Stimulated activated memory B cell treated with anti-CD40 and anti-IgM and Interleukin-4, amounts not matched to agents 10 μg/mL and 1 μg/mL and 100 μg/mL, for 72 hours (primary cell): ENCODE measurements around the gene AGTRAP.

ENCODE experiments used
- ATAC-seq: fragments of 150-1000 bp; cut with Tn5 transposase; 2 replicates; pipeline ENCODE4 v1.10.0; 2021
- H3K27ac Mint-ChIP-seq: one replicate; pipeline ENCODE4 v1.8.0; 2022; ENCODE audit warnings: mild to moderate bottlenecking, mixed read lengths
- H3K27me3 Mint-ChIP-seq: one replicate; pipeline ENCODE4 v1.8.0; 2022; ENCODE audit warnings: mixed read lengths
- H3K36me3 Mint-ChIP-seq: one replicate; pipeline ENCODE4 v1.8.0; 2022; ENCODE audit warnings: mixed read lengths
- H3K4me1 Mint-ChIP-seq: one replicate; pipeline ENCODE4 v1.8.0; 2022; ENCODE audit warnings: mixed read lengths
- H3K4me3 Mint-ChIP-seq: one replicate; pipeline ENCODE4 v1.8.0; 2022; ENCODE audit warnings: mild to moderate bottlenecking, moderate library complexity, mixed read lengths
- H3K9me3 Mint-ChIP-seq: one replicate; pipeline ENCODE4 v1.8.0; 2022; ENCODE audit warnings: mixed read lengths

The AGTRAP gene

GRCh38 chr1:11777658-11778322 is 41.9 kb downstream of the AGTRAP start:
- no peak for ATAC-seq
- H3K4me1 Mint-ChIP-seq: no peaks in the 10 kb centered on the region
- no peaks in the 10 kb centered on the region for H3K27me3 Mint-ChIP-seq
- H3K9me3 Mint-ChIP-seq: no peaks in the 10 kb centered on the region
- no peak overlapping the region for H3K4me3 Mint-ChIP-seq
- no peaks in the 10 kb centered on the region for H3K36me3 Mint-ChIP-seq
- no peak overlapping the region for H3K27ac Mint-ChIP-seq

DNA sequence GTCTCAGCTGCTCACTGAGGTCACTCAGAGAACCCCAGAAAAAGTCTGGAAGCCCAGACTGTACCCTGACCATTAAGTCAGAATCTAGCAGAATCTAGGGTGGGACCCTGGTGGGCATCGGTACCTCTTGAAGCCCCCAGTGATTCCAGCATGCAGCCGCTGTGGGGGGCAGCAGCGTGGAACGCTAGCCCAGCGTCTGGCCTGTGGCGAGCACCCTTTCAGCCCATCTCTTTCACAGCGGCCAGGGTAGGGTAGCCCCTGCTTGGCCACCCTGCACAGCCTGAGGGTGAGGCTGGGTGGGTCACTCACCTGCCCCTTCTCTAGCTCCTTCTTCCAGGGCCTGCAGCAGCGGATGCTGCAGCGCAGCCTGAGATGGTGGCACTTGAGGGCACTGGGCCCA is 42.4 kb downstream of the AGTRAP start:
- Mint-ChIP-seq H3K27ac (no peak overlapping the region), H3K27me3 (no peaks in the 10 kb centered on the region), H3K4me1 (no peaks in the 10 kb centered on the region), H3K9me3 (no peaks in the 10 kb centered on the region), H3K36me3 (no peaks in the 10 kb centered on the region), H3K4me3 (no peak overlapping the region)
- ATAC-seq: no peak

DNA sequence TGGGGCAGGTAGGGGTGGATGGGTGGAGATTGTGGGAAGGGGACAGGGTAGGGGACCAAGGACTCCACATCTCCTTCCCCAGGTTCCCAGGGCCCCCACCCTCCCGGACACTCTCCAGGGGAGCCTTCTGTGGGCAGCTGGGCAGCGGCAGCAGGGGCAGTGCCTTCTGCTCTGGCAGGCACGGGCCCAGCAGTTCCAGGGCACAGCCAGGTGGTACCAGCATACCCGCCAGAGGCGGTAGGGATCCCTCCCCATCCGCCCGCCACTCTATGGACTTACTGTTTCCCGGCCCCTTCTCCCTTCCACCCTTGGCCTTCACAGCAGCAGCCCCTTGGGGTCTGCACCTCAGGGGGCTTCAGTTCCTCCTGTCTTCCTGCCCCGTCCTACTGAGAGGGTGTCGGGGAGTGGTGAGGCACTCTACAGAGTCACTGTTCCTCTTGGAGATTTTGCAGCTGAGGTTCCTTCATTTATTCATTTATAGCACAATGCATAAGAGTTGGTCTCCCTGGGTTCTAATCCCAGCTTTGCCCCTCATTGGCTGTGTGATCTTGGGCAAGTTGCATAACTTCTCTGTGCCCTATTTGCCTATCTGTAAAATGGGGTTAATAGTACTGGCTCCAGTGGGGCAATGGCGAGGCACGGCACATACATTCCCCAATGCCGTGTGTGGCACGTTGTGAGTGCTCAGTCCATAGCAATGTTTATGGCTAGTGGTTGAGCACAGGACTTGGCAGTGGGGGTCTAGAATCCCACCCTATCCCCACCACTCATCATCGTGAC is 43.1 kb downstream of the AGTRAP start:
- H3K27me3 Mint-ChIP-seq: no peaks in the 10 kb centered on the region
- no peaks in the 10 kb centered on the region for H3K36me3 Mint-ChIP-seq
- H3K4me3 Mint-ChIP-seq: no peak overlapping the region
- no peaks in the 10 kb centered on the region for H3K4me1 Mint-ChIP-seq
- no peaks in the 10 kb centered on the region for H3K9me3 Mint-ChIP-seq
- no peak overlapping the region for H3K27ac Mint-ChIP-seq
- ATAC-seq: no peak

DNA sequence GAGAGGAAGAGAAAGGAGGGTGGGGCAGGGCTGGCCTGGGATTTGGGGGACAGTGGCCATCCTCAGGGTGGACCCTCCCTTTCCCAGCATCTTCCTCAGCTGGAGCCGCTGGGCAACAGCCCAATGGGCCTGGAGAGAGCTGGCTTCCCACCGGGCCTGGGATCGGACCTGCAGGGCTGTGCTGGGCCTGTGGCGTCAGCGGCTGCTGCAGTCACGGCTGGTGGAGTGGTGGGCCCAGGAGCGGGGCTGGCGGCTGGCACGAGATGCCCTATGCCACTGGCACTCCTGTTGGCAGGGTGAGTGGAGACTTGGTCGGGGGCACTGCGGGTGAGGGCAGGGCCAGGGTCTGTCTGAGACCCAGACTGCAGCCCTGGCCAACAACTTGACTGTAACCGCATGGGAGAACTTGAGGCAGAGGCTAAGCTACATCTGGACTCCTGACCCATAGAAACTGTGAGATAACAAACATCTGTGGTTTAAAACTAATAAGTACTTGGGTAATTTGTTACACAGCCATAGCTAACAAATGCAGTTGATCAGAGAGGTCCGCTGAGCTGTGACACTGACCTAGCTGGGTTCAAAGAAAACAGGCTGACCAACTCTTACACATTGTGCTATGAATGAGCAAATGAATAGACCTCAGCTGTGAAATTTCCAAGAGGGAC is 43.9 kb downstream of the AGTRAP start:
- no peak overlapping the region for H3K27ac Mint-ChIP-seq
- ATAC-seq: no peak
- peaks cover 4% of the 10 kb centered on the region for H3K4me1 Mint-ChIP-seq
- H3K27me3 Mint-ChIP-seq: no peaks in the 10 kb centered on the region
- no peaks in the 10 kb centered on the region for H3K9me3 Mint-ChIP-seq
- no peaks in the 10 kb centered on the region for H3K36me3 Mint-ChIP-seq
- no peak overlapping the region for H3K4me3 Mint-ChIP-seq

DNA sequence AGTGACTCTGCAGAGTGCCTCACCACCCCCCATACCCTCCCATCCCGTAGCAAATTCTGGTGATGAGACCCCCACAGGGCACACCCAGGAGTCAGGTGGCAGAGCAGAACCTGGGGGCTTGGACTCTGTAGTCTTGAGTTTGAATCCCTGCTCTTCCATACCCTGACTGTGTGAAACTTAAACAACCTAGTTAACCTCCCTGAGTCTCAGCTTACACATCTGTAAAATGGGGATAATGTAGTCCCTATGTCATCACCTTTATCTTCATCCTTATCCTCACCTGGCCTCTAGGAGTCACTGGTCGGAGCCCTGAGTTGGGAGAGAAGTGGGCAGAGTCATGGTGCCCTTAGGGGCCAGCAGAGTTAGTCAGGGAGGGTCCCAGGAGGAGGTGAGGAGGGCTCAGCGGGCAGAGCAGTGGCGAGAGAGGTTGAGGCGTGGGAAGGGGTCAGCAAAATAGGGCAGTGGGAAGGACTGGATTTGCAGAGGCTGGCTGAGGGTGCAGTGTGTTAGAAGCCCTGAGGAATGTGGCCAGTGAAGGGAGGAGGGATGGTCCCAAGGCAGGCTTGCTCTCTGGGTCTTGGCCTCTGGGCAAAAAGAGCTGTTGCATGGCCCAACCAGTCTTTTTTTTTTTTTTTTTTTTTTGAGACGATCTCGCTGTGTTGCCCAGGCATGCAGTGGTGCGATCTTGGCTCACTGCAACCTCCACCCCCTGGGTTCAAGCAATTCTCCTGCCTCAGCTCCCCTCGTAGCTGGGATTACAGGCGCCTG is 44.6 kb downstream of the AGTRAP start:
- H3K4me1 Mint-ChIP-seq: peaks cover 11% of the 10 kb centered on the region
- no peak overlapping the region for H3K4me3 Mint-ChIP-seq
- ATAC-seq: no peak
- no peaks in the 10 kb centered on the region for H3K36me3 Mint-ChIP-seq
- H3K9me3 Mint-ChIP-seq: no peaks in the 10 kb centered on the region
- no peak overlapping the region for H3K27ac Mint-ChIP-seq
- no peaks in the 10 kb centered on the region for H3K27me3 Mint-ChIP-seq

GRCh38 chr1:11781297-11781696 is 45.4 kb downstream of the AGTRAP start:
- ATAC-seq: no peak
- H3K4me3 Mint-ChIP-seq: no peak overlapping the region
- no peak overlapping the region for H3K27ac Mint-ChIP-seq

DNA sequence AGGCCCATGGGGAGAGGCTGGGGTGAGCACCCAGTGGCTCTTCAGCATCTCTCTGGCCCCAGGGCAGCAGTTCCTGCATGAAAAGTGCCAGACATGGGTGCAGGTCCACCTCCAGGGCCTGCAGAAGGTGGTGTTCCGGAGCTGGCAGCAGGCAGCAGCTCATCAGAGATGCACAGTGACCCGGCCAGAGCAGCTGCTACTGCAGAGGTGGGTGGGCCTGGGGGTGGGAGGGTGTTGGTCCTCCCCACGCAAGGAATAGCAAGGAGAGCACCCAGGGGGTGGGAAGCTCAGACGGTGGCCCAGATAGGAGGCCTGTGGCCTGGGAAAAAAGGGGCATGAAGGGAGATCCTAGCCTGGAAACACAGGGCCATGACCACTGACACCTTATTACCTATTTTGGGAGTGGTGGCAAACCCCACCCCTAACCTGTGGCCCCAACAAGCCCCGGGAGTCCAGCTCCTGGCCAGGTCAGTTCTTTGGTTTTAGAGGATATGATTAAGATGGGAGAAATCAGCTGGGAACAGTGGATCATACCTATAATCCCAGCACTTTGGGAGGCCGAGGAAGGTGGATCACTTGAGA is 46.3 kb downstream of the AGTRAP start:
- Mint-ChIP-seq H3K4me1 (peaks cover 19% of the 10 kb centered on the region), H3K36me3 (no peaks in the 10 kb centered on the region), H3K27ac (no peak overlapping the region), H3K9me3 (no peaks in the 10 kb centered on the region), H3K4me3 (no peak overlapping the region), H3K27me3 (no peaks in the 10 kb centered on the region)
- no peak for ATAC-seq

More at GRCh38 chr1:11781297-11781696, 45.4 kb downstream of the AGTRAP start:
- peaks cover 14% of the 10 kb centered on the region for H3K4me1 Mint-ChIP-seq
- H3K9me3 Mint-ChIP-seq: no peaks in the 10 kb centered on the region
- no peaks in the 10 kb centered on the region for H3K27me3 Mint-ChIP-seq
- H3K36me3 Mint-ChIP-seq: no peaks in the 10 kb centered on the region

- no peaks in the 10 kb centered on the region for H3K27me3 Mint-ChIP-seq
- H3K4me1 Mint-ChIP-seq: peaks cover 19% of the 10 kb centered on the region
- no peaks in the 10 kb centered on the region for H3K36me3 Mint-ChIP-seq
- ATAC-seq: no peak
- no peak overlapping the region for H3K4me3 Mint-ChIP-seq
- H3K27ac Mint-ChIP-seq: peak overlapping the region; percentile 40
- no peaks in the 10 kb centered on the region for H3K9me3 Mint-ChIP-seq
Observed at GRCh38 chr1:11783556-11783955, 47.6 kb downstream of the AGTRAP start.

DNA sequence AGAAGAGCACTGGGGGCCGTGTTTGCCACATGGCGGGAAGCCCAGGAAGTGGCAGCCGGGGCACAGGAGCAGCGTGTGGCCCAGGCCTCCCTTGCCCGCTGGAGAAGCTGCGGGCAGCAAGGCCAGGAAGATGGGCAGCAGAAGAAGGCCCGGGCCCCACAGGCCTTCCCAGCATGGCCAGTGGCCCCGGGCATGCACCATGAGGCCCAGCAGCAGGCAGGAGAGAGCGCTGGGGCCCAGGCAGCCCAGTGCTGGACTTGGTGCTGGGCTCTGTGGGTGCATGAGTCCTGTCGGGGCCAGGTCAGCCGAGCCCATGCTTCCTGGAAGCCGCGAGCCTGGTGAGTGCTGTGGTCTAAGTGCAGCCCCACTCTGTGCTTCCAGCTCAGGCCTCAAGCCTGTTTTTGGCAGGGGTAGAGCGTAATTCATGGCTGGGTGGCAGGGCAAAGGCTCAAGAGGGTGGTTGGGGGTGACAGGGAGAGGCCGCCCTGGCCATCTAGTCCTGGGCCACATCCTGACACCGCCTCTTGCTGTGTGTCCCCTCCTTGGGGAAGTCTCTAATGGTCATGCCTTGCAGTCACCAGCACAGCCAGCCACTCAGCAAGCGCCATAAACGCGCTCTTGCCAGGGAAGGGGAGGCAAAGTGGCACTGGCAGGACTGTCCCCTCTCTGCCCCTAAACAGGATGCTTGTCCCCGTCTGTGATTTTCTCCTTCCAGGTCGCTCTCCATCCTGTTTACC is 48.5 kb downstream of the AGTRAP start:
- Mint-ChIP-seq H3K27ac (peak overlapping the region; percentile 40), H3K27me3 (no peaks in the 10 kb centered on the region), H3K4me1 (peaks cover 19% of the 10 kb centered on the region), H3K36me3 (no peaks in the 10 kb centered on the region), H3K9me3 (no peaks in the 10 kb centered on the region), H3K4me3 (peak overlapping the region; percentile 38)
- ATAC-seq: no peak

GRCh38 chr1:11784993-11785769 is 49.2 kb downstream of the AGTRAP start:
- Mint-ChIP-seq H3K36me3 (peaks cover under 1% of the 10 kb centered on the region), H3K4me3 (peak overlapping the region; percentile 38), H3K27me3 (no peaks in the 10 kb centered on the region), H3K9me3 (no peaks in the 10 kb centered on the region), H3K4me1 (peaks cover 20% of the 10 kb centered on the region), H3K27ac (peak overlapping the region; percentile 30)
- peak; percentile 73 for ATAC-seq

- Mint-ChIP-seq H3K4me3 (no peak overlapping the region), H3K9me3 (no peaks in the 10 kb centered on the region), H3K27me3 (no peaks in the 10 kb centered on the region), H3K4me1 (peaks cover 30% of the 10 kb centered on the region), H3K27ac (peak overlapping the region; percentile 41), H3K36me3 (peaks cover 9% of the 10 kb centered on the region)
- ATAC-seq: no peak
Observed at GRCh38 chr1:11786168-11786567, 50.2 kb downstream of the AGTRAP start.

- Mint-ChIP-seq H3K4me3 (no peak overlapping the region), H3K4me1 (peaks cover 42% of the 10 kb centered on the region), H3K27ac (peak overlapping the region; percentile 41), H3K27me3 (no peaks in the 10 kb centered on the region), H3K36me3 (peaks cover 21% of the 10 kb centered on the region), H3K9me3 (no peaks in the 10 kb centered on the region)
- ATAC-seq: no peak
Observed at GRCh38 chr1:11787251-11787803, 51.4 kb downstream of the AGTRAP start.

- H3K27me3 Mint-ChIP-seq: no peaks in the 10 kb centered on the region
- no peaks in the 10 kb centered on the region for H3K9me3 Mint-ChIP-seq
- no peak for ATAC-seq
- H3K4me3 Mint-ChIP-seq: no peak overlapping the region
- H3K36me3 Mint-ChIP-seq: peaks cover 26% of the 10 kb centered on the region
- H3K27ac Mint-ChIP-seq: peak overlapping the region; percentile 41
- peaks cover 45% of the 10 kb centered on the region for H3K4me1 Mint-ChIP-seq
Observed at GRCh38 chr1:11787804-11788436, 52.0 kb downstream of the AGTRAP start.
